Activated CD8-positive, alpha-beta T cell treated with anti-CD3 and anti-CD28 coated beads for 36 hours (primary cell): Measurements from ENCODE around the gene ETV1. TPM values are rescaled to one million over a fixed set of nuclear protein-coding genes. Genes with fewer than 3 reads are reported as not detected.

Source experiments
- ATAC-seq: fragments of 200-7000 bp; cut with Tn5 transposase; one replicate; pipeline ENCODE4 v1.10.0; 2021; ENCODE audit warnings: mild to moderate bottlenecking, moderate library complexity
- CTCF ChIA-PET: fragments of 350-600 bp; sonication (Branson Sonifier 250); formaldehyde crosslinking; loops from one replicate; lab custom pipeline; 2021; ENCODE audit warnings: antibody characterized with exemption; lab: Charles Lee
- POLR2A ChIA-PET: fragments of 350-600 bp; sonication (Branson Sonifier 250); formaldehyde crosslinking; loops from one replicate; lab custom pipeline; 2021; ENCODE audit warnings: antibody characterized with exemption; lab: Charles Lee
- DNase-seq: peaks from one replicate; pipeline ENCODE4 v3.0.0-alpha.2; 2020
- H3K27ac Mint-ChIP-seq: one replicate; pipeline ENCODE4 v1.8.0; 2021; ENCODE audit warnings: mild to moderate bottlenecking, mixed read lengths
- H3K27me3 Mint-ChIP-seq: one replicate; pipeline ENCODE4 v1.8.0; 2021; ENCODE audit warnings: mixed read lengths
- H3K36me3 Mint-ChIP-seq: one replicate; pipeline ENCODE4 v1.8.0; 2021; ENCODE audit warnings: low read depth, mixed read lengths
- H3K4me1 Mint-ChIP-seq: one replicate; pipeline ENCODE4 v1.8.0; 2021; ENCODE audit warnings: low read depth, mixed read lengths
- H3K4me3 Mint-ChIP-seq: one replicate; pipeline ENCODE4 v1.8.0; 2021; ENCODE audit warnings: mild to moderate bottlenecking, moderate library complexity, mixed read lengths
- H3K9me3 Mint-ChIP-seq: one replicate; pipeline ENCODE4 v1.8.0; 2021; ENCODE audit warnings: mixed read lengths
- CTCF ChIP-seq: fragments of 200-600 bp; IDR thresholded peaks from one replicate; pipeline ENCODE4 v1.8.0; 2022; ENCODE audit warnings: antibody characterized with exemption, mild to moderate bottlenecking
- intact Hi-C: fragments of 100-400 bp; cut with micrococcal nuclease; formaldehyde crosslinking; loops from one replicate; pipeline ENCODE4 v1.10.0; 2022
- total RNA-seq, 2 experiments: library from RNA; stranded (reverse); gene quantifications; one replicate each; pipeline ENCODE4 v1.2.3, GENCODE V29; 2021

Gene ETV1
- total RNA-seq, 2 experiments from 2014 or later = 0.18 to 0.56 TPM

GRCh38 chr7:13907831-13908230 is 81.6 kb downstream of the ETV1 start:
- TF ChIP-seq CTCF = no peak
- no peaks in the 10 kb centered on the region for H3K27me3 Mint-ChIP-seq
- H3K36me3 Mint-ChIP-seq = no peaks in the 10 kb centered on the region
- DNase-seq = no peak
- no peak for ATAC-seq
- ChIA-PET POLR2A (interaction anchor here (0.6 kb wide), 1 partner anchor 20 kb away, joined by 3 read pairs; no protein-coding TSS in a partner anchor), CTCF (no interaction called here)
- intact Hi-C loops = no loop called here
- H3K27ac Mint-ChIP-seq = no peak overlapping the region
- peaks cover 26% of the 10 kb centered on the region for H3K4me1 Mint-ChIP-seq
- H3K9me3 Mint-ChIP-seq = peaks cover 1% of the 10 kb centered on the region
- no peak overlapping the region for H3K4me3 Mint-ChIP-seq

GRCh38 chr7:13904689-13905088 is 84.8 kb downstream of the ETV1 start:
- intact Hi-C loops = no loop called here

GRCh38 chr7:13904007-13904406 is 85.5 kb downstream of the ETV1 start:
- TF ChIP-seq CTCF = no peak
- ATAC-seq = no peak
- Mint-ChIP-seq H3K4me1 (peaks cover 10% of the 10 kb centered on the region), H3K36me3 (no peaks in the 10 kb centered on the region), H3K27me3 (no peaks in the 10 kb centered on the region), H3K27ac (no peak overlapping the region), H3K4me3 (no peak overlapping the region), H3K9me3 (no peaks in the 10 kb centered on the region)
- CTCF ChIA-PET = no interaction called here
- no peak for DNase-seq
- POLR2A ChIA-PET = no interaction called here
- intact Hi-C loops = no loop called here

More at GRCh38 chr7:13904689-13905088, 84.8 kb downstream of the ETV1 start:
- no peak overlapping the region for H3K27ac Mint-ChIP-seq
- no peak overlapping the region for H3K4me3 Mint-ChIP-seq
- TF ChIP-seq CTCF = no peak
- POLR2A ChIA-PET = no interaction called here
- ATAC-seq (no peak), DNase-seq (no peak)
- CTCF ChIA-PET = no interaction called here
- no peaks in the 10 kb centered on the region for H3K36me3 Mint-ChIP-seq
- H3K4me1 Mint-ChIP-seq = peaks cover 17% of the 10 kb centered on the region
- no peaks in the 10 kb centered on the region for H3K27me3 Mint-ChIP-seq
- H3K9me3 Mint-ChIP-seq = peaks cover 1% of the 10 kb centered on the region

- no peaks in the 10 kb centered on the region for H3K4me1 Mint-ChIP-seq
Observed at GRCh38 chr7:13901577-13901976, 87.9 kb downstream of the ETV1 start.

More at GRCh38 chr7:13901577-13901976, 87.9 kb downstream of the ETV1 start:
- intact Hi-C loops = no loop called here
- ATAC-seq = no peak
- ChIA-PET POLR2A (no interaction called here), CTCF (no interaction called here)
- Mint-ChIP-seq H3K4me3 (no peak overlapping the region), H3K27me3 (no peaks in the 10 kb centered on the region), H3K9me3 (no peaks in the 10 kb centered on the region), H3K27ac (no peak overlapping the region), H3K36me3 (no peaks in the 10 kb centered on the region)
- TF ChIP-seq CTCF = no peak
- no peak for DNase-seq
